ENCODE data around the gene RXFP4. TPM values are rescaled to one million over a fixed set of nuclear protein-coding genes. Genes with fewer than 3 reads are reported as not detected.

The RXFP4 gene
- total RNA-seq, 1 experiment from 2014 or later = not detected

DNA sequence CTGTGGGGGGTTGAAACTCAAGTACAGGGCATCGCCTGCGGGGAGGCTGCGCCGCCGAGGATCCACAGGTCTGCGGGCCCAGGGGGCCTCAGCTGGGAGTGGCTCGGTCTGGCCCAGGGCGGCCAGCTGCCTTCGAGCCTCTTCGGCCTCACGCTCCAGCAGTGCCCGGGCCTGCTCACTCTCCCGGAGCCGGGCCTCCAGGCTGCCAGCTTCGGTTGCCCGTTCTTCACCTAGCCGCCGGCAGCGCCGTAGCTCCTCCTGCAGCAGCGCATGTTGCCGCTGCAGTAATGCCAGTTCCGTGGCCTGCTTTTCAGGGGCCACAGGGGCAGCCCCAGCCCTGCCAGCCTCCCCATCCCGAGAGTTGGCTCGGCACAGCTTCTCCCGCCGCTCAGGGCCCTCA is 9.4 kb downstream of the RXFP4 start:
- no peak for DNase-seq
- TF ChIP-seq, protein P1, sequence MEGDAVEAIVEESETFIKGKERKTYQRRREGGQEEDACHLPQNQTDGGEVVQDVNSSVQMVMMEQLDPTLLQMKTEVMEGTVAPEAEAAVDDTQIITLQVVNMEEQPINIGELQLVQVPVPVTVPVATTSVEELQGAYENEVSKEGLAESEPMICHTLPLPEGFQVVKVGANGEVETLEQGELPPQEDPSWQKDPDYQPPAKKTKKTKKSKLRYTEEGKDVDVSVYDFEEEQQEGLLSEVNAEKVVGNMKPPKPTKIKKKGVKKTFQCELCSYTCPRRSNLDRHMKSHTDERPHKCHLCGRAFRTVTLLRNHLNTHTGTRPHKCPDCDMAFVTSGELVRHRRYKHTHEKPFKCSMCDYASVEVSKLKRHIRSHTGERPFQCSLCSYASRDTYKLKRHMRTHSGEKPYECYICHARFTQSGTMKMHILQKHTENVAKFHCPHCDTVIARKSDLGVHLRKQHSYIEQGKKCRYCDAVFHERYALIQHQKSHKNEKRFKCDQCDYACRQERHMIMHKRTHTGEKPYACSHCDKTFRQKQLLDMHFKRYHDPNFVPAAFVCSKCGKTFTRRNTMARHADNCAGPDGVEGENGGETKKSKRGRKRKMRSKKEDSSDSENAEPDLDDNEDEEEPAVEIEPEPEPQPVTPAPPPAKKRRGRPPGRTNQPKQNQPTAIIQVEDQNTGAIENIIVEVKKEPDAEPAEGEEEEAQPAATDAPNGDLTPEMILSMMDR (IDR thresholded peaks at IDR 0.05; ENCODE audit: insufficient read depth in 1 of 2, low read depth in 1 of 2, low read length in 1 of 2, severe bottlenecking in 1 of 2, unreplicated experiment in 1 of 2) = no peak
- Mint-ChIP-seq H3K4me1 (ENCODE audit: low read depth, unreplicated experiment) (no peaks in the 10 kb centered on the region), H3K27ac (ENCODE audit: unreplicated experiment) (no peak overlapping the region), H3K4me3 (ENCODE audit: unreplicated experiment) (no peak overlapping the region), H3K9me3 (ENCODE audit: unreplicated experiment) (no peaks in the 10 kb centered on the region), H3K27me3 (ENCODE audit: insufficient read depth, unreplicated experiment) (no peaks in the 10 kb centered on the region), H3K36me3 (ENCODE audit: insufficient read depth, unreplicated experiment) (peaks cover 86% of the 10 kb centered on the region)
- no peaks in the 10 kb centered on the region for H3K27me3 ChIP-seq (replicated peaks; ENCODE audit: control insufficient read depth, insufficient read depth, low read length)
- intact Hi-C loops (cut with micrococcal nuclease; ENCODE audit: unreplicated experiment) = no loop called here
- BruUV-seq (replicated peaks) = no TSS peak
- ChIA-PET POLR2A (no interaction called here), CTCF (interaction anchor here (0.6 to 0.9 kb wide), 2 partner anchors 8 to 13 kb away, joined by 3 to 5 read pairs; no protein-coding TSS in a partner anchor)
- H3K4me1 ChIP-seq = no peaks in the 10 kb centered on the region
- no peaks in the 10 kb centered on the region for H3K9me3 ChIP-seq
- H3K4me3 ChIP-seq (ENCODE audit: low read depth, low read length) = no peak overlapping the region
- H3K36me3 ChIP-seq (ENCODE audit: control insufficient read depth, insufficient read depth, low read length) = peaks cover 4% of the 10 kb centered on the region

DNA sequence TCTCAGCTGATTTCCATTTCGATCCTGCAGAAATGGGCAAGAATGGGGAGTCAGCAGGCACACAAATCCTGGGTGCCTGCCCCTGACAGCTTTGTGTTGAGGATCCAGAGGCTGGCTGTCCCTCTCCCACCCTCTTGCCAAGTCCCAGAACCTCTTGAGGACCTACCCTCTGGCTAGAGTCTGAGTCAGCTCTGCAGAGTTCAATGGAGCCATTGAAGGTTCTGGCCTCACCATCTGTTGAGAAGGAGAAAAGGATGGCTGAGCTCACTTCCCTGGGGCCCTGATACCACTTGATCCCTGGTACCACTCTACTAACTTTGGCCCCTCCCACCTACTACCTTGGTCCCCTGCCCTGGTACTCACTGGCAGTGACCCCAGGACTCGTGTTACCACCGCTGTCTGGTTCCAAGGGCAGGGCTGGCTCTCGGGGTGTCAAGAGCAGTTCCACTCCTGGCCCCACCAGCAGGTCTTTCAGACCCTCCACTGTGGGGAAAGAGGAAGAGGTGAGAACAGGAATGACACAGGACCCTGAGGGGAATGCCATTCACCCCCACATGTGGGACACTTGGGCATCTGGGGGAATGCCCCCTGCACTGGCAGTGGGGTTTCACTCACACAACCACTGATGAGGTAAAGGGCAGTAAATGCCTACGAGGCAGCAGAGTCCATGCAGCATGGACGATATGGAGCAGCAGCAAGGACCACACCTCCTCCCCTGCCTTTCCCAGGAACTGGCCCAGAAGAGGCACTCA is 10.5 kb downstream of the RXFP4 start:
- POLR2A ChIA-PET = no interaction called here
- no peaks in the 10 kb centered on the region for H3K9me3 Mint-ChIP-seq (ENCODE audit: unreplicated experiment)
- H3K36me3 ChIP-seq (ENCODE audit: control insufficient read depth, insufficient read depth, low read length) = peaks cover 4% of the 10 kb centered on the region

DNA sequence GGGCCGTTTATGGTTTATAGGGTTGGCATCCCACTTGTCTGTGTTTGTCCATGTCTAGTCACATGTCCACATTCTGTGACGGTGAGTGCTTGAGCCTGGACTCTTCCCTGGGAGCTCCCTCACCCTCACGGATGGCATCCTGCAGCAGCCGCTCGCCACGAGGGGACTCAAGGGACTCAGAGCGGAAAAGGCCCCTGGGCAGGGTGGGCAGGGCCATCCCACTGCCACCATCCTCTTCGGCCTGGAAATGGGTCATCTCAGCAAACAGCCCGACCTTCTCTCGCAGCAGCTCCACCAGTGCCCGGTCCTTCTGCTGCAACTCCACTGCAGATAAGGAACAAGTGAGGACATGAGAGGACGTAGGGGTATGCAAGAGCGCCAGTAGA is 11.1 kb downstream of the RXFP4 start:
- H3K27ac Mint-ChIP-seq (ENCODE audit: unreplicated experiment) = no peak overlapping the region
- BruUV-seq (replicated peaks) = no TSS peak
- H3K9me3 Mint-ChIP-seq (ENCODE audit: unreplicated experiment) = no peaks in the 10 kb centered on the region
- no peak for DNase-seq
- TF ChIP-seq, protein P1 (IDR thresholded peaks at IDR 0.05; ENCODE audit: insufficient read depth in 1 of 2, low read depth in 1 of 2, low read length in 1 of 2, severe bottlenecking in 1 of 2, unreplicated experiment in 1 of 2) = no peak
- ChIA-PET CTCF (no interaction called here), POLR2A (no interaction called here)
- no peaks in the 10 kb centered on the region for H3K27me3 Mint-ChIP-seq (ENCODE audit: insufficient read depth, unreplicated experiment)
- no peak overlapping the region for H3K4me3 Mint-ChIP-seq (ENCODE audit: unreplicated experiment)
- Histone ChIP-seq H3K4me3 (ENCODE audit: low read depth, low read length) (no peak overlapping the region), H3K27me3 (replicated peaks; ENCODE audit: control insufficient read depth, insufficient read depth, low read length) (no peaks in the 10 kb centered on the region), H3K9me3 (no peaks in the 10 kb centered on the region), H3K36me3 (ENCODE audit: control insufficient read depth, insufficient read depth, low read length) (peaks cover 4% of the 10 kb centered on the region), H3K4me1 (no peaks in the 10 kb centered on the region)
- intact Hi-C loops (cut with micrococcal nuclease; ENCODE audit: unreplicated experiment) = no loop called here
- H3K4me1 Mint-ChIP-seq (ENCODE audit: low read depth, unreplicated experiment) = no peaks in the 10 kb centered on the region
- H3K36me3 Mint-ChIP-seq (ENCODE audit: insufficient read depth, unreplicated experiment) = peaks cover 86% of the 10 kb centered on the region

More for the DNA sequence above, 10.5 kb downstream of the RXFP4 start:
- Histone ChIP-seq H3K4me1 (no peaks in the 10 kb centered on the region), H3K27me3 (replicated peaks; ENCODE audit: control insufficient read depth, insufficient read depth, low read length) (no peaks in the 10 kb centered on the region), H3K9me3 (no peaks in the 10 kb centered on the region), H3K4me3 (ENCODE audit: low read depth, low read length) (no peak overlapping the region)
- intact Hi-C loops (cut with micrococcal nuclease; ENCODE audit: unreplicated experiment) = no loop called here
- Mint-ChIP-seq H3K4me3 (ENCODE audit: unreplicated experiment) (no peak overlapping the region), H3K4me1 (ENCODE audit: low read depth, unreplicated experiment) (no peaks in the 10 kb centered on the region), H3K36me3 (ENCODE audit: insufficient read depth, unreplicated experiment) (peaks cover 85% of the 10 kb centered on the region), H3K27me3 (ENCODE audit: insufficient read depth, unreplicated experiment) (no peaks in the 10 kb centered on the region), H3K27ac (ENCODE audit: unreplicated experiment) (no peak overlapping the region)
- BruUV-seq (replicated peaks) = no TSS peak
- no peak for DNase-seq
- TF ChIP-seq, protein P1 (IDR thresholded peaks at IDR 0.05; ENCODE audit: insufficient read depth in 1 of 2, low read depth in 1 of 2, low read length in 1 of 2, severe bottlenecking in 1 of 2, unreplicated experiment in 1 of 2) = no peak
- CTCF ChIA-PET = interaction anchor here (0.9 kb wide), 1 partner anchor 14 kb away, joined by 3 read pairs; no protein-coding TSS in a partner anchor

Measured in Caco-2 (cell line).